NCI-H446 (cell line): ENCODE data around the gene TOMM40L.
A peak's percentile ranks its signal among the peaks of the same experiment; 100 is the strongest.

Source experiments
- DNase-seq, 2 experiments: peaks; one replicate each; lab custom pipeline; 2025; lab: John Stamatoyannopoulos, UW

TOMM40L gene

DNA sequence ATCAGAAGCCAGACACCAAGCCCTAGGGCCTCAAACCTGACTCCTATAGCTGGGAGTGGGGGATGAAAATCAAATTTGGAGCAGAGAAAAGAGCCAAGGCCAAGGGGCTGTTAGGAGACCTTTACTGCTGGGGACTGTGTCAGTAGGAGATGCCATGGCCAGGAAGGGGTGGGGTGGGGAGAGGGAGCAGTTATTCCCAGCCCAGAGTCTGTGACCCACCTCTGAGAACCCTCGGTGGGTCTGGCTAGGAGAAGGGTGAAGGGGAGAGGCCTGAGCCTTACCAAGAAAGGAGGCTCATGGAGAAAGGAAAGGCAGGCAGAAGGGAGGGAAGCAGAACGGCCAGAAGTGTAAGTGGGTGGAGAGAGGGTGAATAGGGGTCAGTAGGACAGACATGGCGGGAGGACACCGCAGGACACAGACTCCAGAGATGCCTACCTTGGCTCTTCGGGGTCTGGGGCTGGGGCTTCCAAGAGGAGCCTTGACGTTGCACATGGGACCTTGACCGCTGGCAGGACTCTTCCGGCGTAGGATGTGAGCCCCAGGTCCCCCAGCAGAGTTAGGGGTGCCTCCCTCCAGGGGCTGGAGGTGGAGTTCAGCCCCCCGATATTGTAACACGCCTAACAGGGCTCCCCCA, 28.2 kb upstream of the TOMM40L start:
- no peak for DNase-seq

DNA sequence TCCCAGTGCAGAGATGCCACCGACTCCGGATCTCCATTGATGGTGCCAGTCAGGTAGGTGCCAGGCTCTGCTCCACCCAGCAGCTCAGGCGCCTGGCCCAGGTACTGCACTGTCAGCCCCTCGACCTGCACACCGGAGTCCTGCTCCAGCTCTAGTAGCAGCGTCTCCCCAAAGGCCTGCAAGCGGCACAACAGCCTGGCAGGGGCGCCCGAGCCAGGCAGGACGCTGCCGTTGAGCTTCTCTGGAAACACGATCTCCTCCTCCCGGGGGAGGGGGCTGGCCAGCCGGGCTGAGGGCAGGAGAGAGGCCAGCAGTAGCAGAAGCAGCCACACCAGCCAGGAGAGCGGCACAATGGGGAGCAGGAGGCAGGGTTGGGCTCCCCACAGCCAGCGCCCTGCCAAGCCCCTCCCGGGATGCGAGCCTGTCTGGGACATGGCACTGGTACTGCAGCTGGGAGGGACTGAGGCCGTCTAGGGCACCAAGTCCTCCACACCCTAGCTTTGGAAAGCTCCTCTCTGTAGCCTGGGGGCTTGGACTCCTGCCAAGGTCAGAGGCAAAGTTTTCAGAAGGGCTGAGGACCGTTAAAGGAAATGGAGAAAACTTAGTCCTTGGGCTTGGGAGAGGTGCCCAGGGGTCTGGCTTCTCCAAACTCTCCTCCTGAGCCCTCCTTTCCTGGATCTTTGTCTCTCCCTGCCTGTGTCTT, 27.5 kb upstream of the TOMM40L start:
- DNase-seq, result peak; percentile 75 to 81

DNA sequence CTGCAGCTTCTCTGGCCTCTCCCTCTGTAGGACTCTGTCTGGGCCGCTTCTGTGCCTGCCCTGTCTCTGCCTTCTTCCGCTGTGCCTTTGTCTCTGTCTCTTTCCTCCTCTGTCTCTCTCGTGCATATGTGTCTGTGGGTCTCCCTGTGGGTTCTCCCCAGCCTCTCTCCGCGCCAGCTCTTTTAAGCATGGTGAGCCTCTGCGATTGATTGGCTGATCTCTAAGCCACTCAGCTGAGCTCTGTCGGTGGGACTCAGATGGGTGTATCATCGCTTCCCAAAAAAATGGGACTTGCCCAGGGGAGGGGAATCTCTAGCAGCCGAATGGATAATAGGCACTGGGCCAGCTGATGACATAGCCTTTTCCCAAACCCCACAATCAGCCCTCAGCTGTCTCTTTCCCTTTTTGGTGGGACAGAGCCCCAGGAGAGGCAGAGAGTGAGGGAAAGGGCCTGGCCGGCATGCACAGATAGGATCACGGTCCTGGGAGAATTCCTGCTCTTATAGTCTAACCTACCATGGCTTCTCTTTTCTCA, 26.9 kb upstream of the TOMM40L start, which contains the start of gene ADAMTS4:
Gene ADAMTS4, minus strand, starts transcription at position 158 of the 535 bp plus-strand sequence. CDS start 427 bp downstream, outside the sequence.
- DNase-seq, result peak; percentile 94 to 99

DNA sequence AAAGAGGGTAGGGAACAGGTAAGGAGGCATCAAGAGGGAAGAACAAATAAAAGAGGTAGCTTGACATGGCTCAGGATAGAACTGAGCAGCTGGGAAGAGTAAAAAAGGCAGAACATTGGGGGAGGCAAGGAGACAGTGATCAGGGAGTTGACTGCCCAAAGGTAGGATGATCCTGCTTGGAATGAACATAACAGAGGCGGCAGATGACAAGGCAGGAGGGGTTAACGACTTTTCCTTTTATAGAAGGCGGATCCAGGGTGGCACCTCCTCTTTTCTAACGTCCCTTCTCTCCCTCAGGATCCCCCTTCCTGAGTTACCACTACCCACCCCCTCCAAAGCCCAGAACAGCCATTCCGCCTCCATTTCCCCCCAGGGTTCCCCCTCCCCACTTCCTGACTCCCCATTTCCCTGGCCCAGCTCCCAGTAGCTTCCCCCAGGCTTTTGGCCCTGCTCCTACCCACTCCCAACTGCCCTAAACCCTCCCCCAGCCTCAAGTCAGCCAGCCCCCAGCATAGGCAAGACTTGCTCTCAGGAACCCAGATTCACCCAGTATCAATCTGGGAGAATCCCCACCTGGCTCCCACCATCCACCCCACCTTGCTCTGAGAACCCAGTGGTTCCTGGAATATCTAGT, 26.2 kb upstream of the TOMM40L start:
- peak; percentile 38 to 54 for DNase-seq

DNA sequence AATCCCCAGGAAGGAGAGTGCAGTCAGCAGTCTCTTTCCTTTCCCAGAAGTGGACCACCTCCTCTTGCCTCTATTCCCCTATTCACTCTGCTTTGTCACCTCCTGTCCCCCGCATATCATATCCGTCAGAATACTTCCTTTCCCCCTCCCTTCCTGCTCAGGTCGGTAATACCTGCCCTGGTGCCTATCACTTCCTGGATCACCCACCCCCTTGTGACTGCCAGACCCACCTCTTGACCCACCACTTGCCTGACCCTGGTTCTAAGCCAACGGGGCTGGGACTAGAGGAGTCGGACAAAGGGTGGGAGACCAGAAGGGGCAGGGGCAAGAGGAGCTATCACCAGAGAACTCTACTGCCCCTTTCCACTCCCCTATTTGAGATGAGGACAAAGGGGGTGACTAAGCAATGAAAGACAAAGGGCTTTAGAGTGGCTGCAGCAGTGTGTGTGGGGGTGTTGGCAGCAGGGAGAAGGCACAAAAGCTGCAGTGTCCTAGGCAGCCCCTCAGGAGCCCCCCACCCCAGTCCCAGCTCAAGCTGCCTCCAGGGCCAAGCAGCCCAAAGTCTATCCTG, 25.4 kb upstream of the TOMM40L start:
- no peak for DNase-seq

DNA sequence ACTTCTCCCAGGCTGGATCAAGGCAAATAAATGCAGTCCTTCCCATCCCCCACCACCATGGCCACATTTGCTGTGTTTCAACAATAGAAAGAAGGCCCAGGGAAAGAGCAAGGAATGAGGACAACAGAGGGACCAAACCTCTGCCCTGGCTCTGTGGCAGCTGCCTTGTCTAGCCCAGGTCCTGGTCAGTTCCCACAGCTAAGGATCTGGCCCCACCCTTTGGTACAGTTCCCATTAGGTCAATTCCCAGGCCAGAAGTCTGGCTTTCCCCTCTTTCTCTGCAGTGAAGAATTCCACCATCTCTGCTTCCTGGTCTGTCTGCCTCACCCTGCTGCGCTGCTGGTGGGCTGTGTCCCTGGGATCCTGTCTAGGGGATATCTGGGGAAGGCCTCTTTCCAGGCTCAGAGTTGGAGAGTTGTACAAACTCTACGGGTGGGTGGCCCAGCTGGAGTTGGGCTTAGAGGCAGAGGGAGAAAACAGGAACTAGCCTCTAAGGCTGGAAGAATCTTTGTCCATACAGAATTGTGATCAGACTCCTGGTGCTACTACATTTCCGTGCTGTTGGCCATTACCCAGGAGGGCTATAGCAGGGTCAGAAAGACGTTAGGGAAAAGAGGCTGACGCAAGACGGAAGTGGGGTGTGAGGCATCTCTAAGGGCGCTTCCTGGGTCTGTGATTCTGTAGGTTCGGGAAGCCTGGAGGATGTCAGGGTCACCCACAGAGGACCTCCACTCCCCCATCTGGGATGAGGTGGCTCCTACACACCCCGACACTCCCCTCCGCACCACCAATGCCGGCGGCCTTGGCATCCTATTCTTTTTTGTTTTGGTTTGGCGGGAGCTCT, 24.6 kb upstream of the TOMM40L start:
- DNase-seq, result peak; percentile 29 to 61

DNA sequence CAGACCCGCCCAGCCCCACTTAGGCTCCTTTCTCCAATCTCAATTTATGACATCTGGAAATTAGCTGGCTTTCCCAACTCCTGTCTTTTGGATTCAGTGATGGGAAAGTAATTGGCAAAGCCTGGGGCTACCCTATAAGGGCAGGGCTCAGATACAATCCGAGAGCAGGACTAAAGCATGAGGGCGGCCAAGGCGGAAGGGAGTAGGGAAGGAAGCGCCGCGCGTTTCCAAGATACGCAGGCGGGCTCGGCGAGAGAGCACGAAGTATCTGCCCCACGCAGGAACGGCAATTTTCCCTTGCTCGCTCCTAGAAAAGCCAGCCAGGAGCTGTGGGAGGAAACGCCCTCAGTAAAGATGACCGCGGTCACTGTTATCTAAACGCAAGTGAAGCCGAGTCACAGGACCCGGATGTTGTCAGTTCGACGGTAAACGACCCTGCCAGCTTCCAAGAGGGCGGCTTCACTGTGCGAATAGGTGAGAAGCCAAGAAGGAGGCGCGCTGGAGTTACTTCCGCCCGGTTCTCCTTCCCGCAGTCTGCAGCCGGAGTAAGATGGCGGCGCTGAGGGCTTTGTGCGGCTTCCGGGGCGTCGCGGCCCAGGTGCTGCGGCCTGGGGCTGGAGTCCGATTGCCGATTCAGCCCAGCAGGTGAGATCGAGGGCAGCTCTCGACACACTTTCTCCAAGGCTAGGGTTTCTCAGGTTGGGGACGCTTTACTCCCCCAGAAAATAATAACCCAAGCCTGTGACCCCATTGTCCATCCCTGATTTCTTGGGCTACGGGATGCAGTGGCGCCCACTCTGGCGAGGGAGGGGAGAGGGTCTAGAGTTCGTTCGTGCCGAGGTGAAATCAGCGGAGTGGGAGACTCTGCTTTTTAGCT, 23.8 kb upstream of the TOMM40L start, which contains the start of gene NDUFS2:
Gene NDUFS2, plus strand, starts transcription at position 532 of the 877 bp plus-strand sequence. Its CDS starts 19 bp downstream, at position 551.
- peak; percentile 97 to 99 for DNase-seq

DNA sequence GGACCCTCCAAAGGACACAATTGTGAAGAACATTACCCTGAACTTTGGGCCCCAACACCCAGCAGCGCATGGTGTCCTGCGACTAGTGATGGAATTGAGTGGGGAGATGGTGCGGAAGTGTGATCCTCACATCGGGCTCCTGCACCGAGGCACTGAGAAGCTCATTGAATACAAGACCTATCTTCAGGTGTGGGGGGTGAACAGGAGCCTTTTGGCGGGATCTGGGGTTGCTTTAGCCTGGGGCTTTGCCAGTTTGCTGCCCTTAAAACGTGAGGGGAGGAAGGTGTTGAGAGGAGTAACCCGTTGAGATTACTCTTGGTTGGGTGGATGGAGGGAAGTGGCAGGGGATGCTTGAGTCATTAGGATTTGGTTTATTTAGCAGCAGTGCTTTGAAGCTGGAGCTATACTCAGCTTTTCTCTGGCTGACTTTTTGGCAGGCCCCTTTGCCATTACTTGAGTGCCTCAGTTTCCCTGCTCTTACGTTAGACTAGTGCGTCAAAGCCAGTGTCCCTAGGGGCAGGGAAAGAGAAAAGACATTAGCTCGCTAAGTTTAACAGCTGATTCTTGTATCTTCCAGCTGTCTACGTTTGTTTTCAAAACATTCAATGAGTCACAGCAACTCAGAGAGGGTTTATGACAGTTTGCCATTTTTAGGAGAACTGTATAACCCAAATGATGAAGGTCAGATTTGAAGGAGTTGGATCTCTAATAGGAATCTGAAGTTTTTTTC, 19.3 kb upstream of the TOMM40L start:
- no peak for DNase-seq

DNA sequence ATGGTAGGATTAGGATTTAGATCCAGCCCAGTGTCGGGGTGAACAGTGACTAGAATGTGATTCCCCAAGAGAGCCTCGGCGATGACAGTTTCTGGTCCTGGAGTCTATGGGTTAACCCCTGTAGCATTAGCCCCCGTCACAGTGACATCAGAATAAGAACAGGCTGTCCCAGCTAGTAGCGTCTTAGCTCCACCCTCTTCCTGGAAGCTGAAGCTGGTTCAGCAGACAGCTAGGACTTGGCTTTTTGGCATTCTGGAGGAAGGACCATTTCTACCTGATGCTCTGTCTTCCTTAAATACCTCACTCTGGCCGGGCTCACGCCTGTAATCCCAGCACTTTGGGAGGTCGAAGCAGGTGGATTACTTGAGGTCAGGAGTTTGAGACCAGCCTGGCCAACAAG, 18.7 kb upstream of the TOMM40L start:
- DNase-seq, result no peak

DNA sequence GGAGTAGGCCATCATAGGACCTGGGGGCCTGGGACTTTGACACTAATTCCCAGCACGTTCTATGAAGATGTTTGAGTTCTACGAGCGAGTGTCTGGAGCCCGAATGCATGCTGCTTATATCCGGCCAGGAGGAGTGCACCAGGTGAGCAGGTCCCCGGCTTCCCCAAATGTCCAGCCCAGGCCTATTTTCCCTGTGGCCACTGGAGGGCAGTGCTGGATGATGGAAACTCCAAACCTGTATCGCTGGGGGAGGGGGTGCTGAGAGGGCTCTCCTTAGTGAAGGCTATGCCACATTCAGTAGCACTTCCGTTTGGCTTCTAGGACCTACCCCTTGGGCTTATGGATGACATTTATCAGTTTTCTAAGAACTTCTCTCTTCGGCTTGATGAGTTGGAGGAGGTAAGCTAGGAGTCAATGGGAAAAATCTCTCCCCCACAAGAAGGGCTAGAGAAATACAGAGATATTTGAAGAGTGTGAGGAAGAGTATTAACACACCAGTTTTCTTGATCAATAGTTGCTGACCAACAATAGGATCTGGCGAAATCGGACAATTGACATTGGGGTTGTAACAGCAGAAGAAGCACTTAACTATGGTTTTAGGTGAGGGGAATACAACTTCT, 16.0 kb upstream of the TOMM40L start:
- peak; percentile 36 to 69 for DNase-seq

DNA sequence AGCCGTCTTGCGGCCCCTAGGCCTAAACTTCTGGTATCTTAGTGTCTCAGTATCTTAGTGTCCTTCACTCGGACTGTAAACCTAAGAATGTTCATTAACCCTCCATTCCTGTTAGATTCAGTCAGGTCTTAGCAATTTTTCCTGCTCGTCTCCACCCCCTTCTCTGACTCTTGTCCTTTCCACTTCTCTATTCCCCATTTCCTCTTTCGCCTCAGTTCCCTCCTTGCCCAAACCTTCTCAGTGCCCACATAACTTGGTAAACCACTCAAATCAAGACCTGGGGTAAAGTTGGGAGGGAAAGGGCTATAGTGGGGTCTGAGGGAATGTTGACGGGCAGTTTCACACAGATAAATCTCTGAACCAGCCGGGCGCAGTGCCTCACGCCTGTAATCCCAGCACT, 11.5 kb upstream of the TOMM40L start:
- no peak for DNase-seq

DNA sequence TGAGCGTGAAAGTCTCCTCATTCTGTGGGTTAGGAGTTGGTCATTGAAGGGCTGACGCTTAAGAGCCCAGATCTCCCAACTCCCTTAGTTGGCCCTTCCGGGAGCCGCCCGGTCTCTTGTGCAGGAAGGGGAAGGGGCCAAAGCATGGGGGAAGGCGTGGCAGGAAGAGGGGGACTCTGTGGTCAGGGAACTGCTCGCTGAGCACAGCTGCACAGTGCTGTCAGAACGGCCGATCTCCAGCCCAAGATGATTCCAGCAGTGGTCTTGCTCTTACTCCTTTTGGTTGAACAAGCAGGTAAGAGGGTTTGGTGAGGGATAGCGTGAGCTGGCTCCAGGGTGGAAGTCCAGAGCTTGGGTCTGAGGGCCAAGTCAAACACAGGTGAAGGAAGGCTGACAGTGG, 10.8 kb upstream of the TOMM40L start, which contains the start of gene FCER1G:
Gene FCER1G, plus strand, starts transcription at position 220 of the 400 bp plus-strand sequence. Its CDS starts 27 bp downstream, at position 247.
- DNase-seq, result no peak

DNA sequence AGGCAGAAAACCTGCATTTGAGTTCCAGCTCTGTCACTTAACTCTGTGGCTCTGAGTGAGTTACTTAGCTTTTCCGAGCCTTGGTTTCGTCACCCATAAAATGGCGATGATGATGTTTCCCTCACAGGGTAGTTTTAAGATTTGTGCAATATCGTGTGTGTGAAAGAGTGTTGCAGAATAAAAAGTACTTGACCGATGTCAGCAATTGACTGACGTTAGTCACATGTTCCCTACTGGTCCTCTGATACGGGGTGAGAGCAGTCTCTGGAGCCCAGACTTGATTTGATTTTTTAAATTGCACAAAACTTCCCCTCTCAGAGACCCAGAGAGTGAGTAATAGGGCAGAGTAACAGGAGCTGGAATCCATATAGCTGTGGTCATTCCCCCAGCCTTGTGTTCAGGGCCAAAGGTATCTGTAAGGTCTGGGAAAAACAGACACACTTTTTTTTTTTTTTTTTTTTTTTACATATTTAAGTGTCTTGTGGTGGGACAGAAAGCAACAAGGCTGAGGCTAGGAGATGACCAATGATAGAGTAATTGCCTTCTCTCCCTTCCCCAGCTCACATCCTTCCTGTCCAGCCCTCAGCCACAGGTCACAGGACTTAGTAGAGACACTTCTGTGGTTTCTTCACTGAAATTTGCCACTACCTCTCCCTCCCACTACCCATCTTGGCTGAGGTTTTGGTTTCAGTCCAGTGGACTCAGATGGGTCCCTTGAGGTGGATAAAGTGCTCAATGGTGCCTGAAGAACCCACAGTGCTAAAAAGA, 8.7 kb upstream of the TOMM40L start:
- no peak for DNase-seq

DNA sequence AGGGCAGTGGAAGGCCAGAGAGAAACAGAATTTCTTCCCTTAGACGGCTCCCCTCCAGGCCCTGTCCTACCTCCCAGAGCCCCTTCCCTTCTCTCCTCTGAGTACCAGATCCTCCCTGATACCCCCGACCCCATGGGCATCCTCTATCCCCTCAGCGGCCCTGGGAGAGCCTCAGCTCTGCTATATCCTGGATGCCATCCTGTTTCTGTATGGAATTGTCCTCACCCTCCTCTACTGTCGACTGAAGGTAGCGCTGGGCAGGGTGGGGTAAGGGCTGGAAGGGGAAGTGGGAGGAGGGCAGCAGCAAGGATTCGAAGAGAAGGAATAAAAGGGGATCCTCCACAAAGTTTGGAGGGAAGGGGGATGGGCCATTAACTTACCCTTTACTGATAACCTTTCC, 8.0 kb upstream of the TOMM40L start:
- DNase-seq, result no peak

DNA sequence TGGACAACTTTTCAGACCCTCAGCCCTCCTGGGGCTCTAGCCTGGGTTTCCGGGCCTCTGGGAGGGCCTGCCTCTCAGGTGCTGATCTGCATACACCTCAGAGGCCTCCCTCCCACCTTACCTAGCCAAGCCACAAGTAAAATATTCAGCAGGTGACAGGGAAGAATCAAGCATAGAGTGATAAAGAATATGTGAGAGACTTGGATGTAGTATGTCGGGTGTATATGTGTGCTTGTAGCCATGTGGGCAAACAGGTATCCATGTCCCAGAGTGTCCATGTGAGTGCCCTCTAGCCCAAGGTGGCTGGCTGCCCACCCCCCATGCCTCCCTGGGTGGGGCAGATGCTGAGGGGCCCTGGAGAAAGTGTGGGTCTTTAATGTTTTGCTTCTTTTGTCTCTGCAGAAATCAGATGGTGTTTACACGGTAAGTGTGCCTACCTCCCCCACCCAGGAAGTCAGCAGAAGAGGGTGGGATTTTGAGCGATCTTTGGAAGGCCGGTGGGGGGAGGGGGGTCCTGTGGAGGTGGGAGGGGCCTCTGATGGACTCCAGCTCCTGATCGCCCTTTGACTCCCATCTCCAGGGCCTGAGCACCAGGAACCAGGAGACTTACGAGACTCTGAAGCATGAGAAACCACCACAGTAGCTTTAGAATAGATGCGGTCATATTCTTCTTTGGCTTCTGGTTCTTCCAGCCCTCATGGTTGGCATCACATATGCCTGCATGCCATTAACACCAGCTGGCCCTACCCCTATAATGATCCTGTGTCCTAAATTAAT, 7.4 kb upstream of the TOMM40L start:
- no peak for DNase-seq

DNA sequence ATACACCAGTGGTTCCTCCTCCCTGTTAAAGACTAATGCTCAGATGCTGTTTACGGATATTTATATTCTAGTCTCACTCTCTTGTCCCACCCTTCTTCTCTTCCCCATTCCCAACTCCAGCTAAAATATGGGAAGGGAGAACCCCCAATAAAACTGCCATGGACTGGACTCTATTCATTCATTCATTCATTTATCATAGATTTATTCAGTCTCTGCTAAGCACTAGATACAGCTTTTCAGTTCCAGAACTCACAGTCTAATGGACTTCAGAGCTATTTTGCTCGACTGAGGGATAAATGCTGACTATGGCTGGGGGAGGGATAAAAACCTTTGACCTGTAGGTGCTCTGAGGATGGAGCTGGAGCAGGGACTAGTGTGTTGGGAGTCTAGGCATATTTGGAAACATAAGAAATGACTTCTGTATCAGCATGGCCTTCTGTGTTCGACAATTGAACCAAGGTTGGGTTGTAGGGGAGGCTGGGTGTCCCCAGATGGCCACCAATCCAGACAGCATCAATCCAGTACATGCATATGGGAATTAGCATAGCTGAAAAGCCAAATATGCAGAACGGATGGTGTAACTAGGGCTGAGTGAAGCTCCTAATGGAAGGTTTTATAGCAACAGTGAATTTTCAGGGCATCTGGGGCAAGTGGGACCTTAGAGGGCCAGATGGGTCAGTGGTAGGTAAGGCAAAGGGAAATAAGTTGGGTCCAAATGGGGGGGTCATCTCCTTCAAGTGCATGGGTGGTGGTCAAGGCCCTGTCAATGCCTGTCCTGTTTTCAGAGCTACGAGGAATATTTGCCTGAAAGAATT, 6.6 kb upstream of the TOMM40L start:
- no peak for DNase-seq

DNA sequence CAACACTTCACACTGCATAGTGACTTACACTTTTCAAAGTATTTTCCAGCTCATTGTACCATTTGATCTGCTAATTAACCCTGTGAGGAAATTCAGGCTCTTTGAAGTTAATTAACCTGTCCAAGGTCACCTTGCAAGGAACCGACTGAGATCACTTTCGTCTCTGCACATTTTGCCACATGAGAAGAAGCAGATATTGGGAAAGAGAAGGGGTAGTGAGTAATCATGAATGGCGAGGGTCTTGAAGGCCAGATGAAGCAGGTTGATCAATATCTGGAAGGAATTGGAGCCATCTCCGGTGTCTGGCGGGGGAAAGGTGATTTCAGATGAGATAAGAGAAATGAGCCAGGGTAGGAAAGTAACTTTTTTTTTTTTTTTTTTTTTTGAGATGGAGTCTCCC, 5.9 kb upstream of the TOMM40L start:
- DNase-seq, result no peak
